Measurements from ENCODE around the gene ADGRL2.
"Not testable (repeated sequence)": the region's sequence is repeated elsewhere in the genome, so short reads cannot be mapped to it uniquely, and the experiment has no call there.

ADGRL2 gene

GRCh38 chr1:81867235-81867634, 66.5 kb downstream of the ADGRL2 start:
- TF ChIP-seq CTCF (IDR thresholded peaks at IDR 0.05): no peak
- Histone ChIP-seq H3K4me1 (ENCODE audit: control insufficient read depth in 1 of 2, insufficient read depth in 1 of 2, low read depth in 1 of 2, low read length in 1 of 2) (no peaks in the 10 kb centered on the region), H3K27ac (no peak overlapping the region), H3K9me3 (no peaks in the 10 kb centered on the region), H3K4me3 (ENCODE audit: low read depth in 1 of 2, low read length in 1 of 2) (no peak overlapping the region), H3K36me3 (no peaks in the 10 kb centered on the region), H3K27me3 (no peaks in the 10 kb centered on the region)

- Histone ChIP-seq H3K4me3 (ENCODE audit: low read depth in 1 of 2, low read length in 1 of 2) (no peak overlapping the region), H3K27me3 (no peaks in the 10 kb centered on the region), H3K36me3 (no peaks in the 10 kb centered on the region), H3K9me3 (no peaks in the 10 kb centered on the region), H3K4me1 (ENCODE audit: control insufficient read depth in 1 of 2, insufficient read depth in 1 of 2, low read depth in 1 of 2, low read length in 1 of 2) (no peaks in the 10 kb centered on the region), H3K27ac (no peak overlapping the region)
- no peak for TF ChIP-seq CTCF (IDR thresholded peaks at IDR 0.05)
Measured at GRCh38 chr1:81869307-81869706, 68.6 kb downstream of the ADGRL2 start.

- not testable (repeated sequence) for H3K4me3 ChIP-seq (ENCODE audit: low read depth in 1 of 2, low read length in 1 of 2); H3K9me3 ChIP-seq; H3K27me3 ChIP-seq; H3K4me1 ChIP-seq (ENCODE audit: control insufficient read depth in 1 of 2, insufficient read depth in 1 of 2, low read depth in 1 of 2, low read length in 1 of 2); H3K27ac ChIP-seq; H3K36me3 ChIP-seq
Measured at GRCh38 chr1:81871091-81871490, 70.4 kb downstream of the ADGRL2 start.

DNA sequence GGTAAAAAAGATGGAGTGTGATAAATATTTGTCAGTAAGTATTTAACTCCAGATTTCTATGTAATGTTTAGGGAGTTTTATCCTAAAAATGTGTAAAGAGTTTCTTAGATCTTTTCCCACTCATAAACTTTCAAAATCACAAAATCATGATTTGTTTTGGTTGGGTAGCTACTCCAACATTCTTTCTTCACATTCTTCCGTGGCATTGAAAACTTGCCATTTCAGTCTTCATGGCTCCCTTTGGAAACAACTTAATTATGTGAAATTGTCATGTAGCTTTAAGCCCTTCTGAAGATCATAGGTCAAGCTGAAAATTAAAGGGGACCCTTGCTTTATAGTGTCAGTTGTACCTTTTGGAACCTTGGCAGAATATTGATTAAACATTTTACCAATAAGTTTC, 73.2 kb downstream of the ADGRL2 start:
- H3K4me1 ChIP-seq (ENCODE audit: control insufficient read depth in 1 of 2, insufficient read depth in 1 of 2, low read depth in 1 of 2, low read length in 1 of 2): no peaks in the 10 kb centered on the region
- no peaks in the 10 kb centered on the region for H3K9me3 ChIP-seq
- H3K4me3 ChIP-seq (ENCODE audit: low read depth in 1 of 2, low read length in 1 of 2): no peak overlapping the region
- no peak overlapping the region for H3K27ac ChIP-seq
- no peak for TF ChIP-seq CTCF (IDR thresholded peaks at IDR 0.05)
- no peaks in the 10 kb centered on the region for H3K36me3 ChIP-seq
- no peaks in the 10 kb centered on the region for H3K27me3 ChIP-seq

DNA sequence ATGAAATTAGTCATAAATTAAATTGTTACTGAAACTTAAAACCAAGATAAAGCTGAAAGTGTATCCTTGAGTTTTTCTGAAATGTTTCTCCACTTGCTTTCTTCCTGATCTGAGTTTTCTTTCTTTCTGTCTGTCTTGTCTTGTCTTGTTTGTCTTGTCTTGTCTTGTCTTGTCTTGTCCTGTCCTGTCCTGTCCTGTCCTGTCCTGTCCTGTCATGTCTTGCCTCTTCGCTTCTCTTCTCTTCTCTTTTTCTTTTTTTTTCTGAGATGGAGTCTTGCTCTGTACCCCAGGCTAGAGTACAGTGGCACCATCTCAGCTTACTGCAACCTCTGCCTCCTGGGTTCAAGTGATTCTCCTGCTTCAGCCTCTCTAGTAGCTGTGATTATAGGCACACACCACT, 73.7 kb downstream of the ADGRL2 start:
- no peak overlapping the region for H3K4me3 ChIP-seq (ENCODE audit: low read depth in 1 of 2, low read length in 1 of 2)
- no peaks in the 10 kb centered on the region for H3K4me1 ChIP-seq (ENCODE audit: control insufficient read depth in 1 of 2, insufficient read depth in 1 of 2, low read depth in 1 of 2, low read length in 1 of 2)
- TF ChIP-seq CTCF (IDR thresholded peaks at IDR 0.05): no peak

GRCh38 chr1:81874940-81875339, 74.2 kb downstream of the ADGRL2 start:
- no peaks in the 10 kb centered on the region for H3K36me3 ChIP-seq
- H3K4me3 ChIP-seq (ENCODE audit: low read depth in 1 of 2, low read length in 1 of 2): no peak overlapping the region
- H3K9me3 ChIP-seq: no peaks in the 10 kb centered on the region
- H3K4me1 ChIP-seq (ENCODE audit: control insufficient read depth in 1 of 2, insufficient read depth in 1 of 2, low read depth in 1 of 2, low read length in 1 of 2): no peaks in the 10 kb centered on the region
- TF ChIP-seq CTCF (IDR thresholded peaks at IDR 0.05): no peak
- no peak overlapping the region for H3K27ac ChIP-seq
- no peaks in the 10 kb centered on the region for H3K27me3 ChIP-seq

More for the DNA sequence above, 73.7 kb downstream of the ADGRL2 start:
- no peak overlapping the region for H3K27ac ChIP-seq
- no peaks in the 10 kb centered on the region for H3K9me3 ChIP-seq
- no peaks in the 10 kb centered on the region for H3K27me3 ChIP-seq
- H3K36me3 ChIP-seq: no peaks in the 10 kb centered on the region
